ENCODE data around the gene ARHGAP6. TPM values are rescaled to one million over a fixed set of nuclear protein-coding genes. Genes with fewer than 3 reads are reported as not detected.

The ARHGAP6 gene
- total and polyA plus RNA-seq, 8 donors = 2.2 to 26.4 (median 8.7) TPM

GRCh38 chrX:11215191-11215921 lies 450.4 kb downstream of the ARHGAP6 start:
- H3K4me3 ChIP-seq = no peak overlapping the region
- H3K4me1 ChIP-seq = no peaks in the 10 kb centered on the region
- no peak for TF ChIP-seq POLR2A (IDR thresholded peaks at IDR 0.05)
- peaks cover 0 to 36% (median 9%) of the 10 kb centered on the region in 4 donors for H3K9me3 ChIP-seq
- H3K27ac ChIP-seq = no peak overlapping the region
- peaks cover 0 to 2% (median 0%) of the 10 kb centered on the region in 3 donors for H3K27me3 ChIP-seq
- no peak for DNase-seq
- 80 to 90% (median 81%) methylated on average over 3 to 33 of the region's 33 CpGs for WGBS, 5 donors
- intact Hi-C loops (cut with DNase I; ENCODE audit: low total_unique reads) = no loop called here
- H3K36me3 ChIP-seq = no peaks in the 10 kb centered on the region

GRCh38 chrX:11214346-11215190 lies 451.2 kb downstream of the ARHGAP6 start:
- H3K9me3 ChIP-seq = peaks cover 0 to 36% (median 9%) of the 10 kb centered on the region in 4 donors
- WGBS, 5 donors = 76 to 97% (median 83%) methylated on average over 3 to 18 of the region's 18 CpGs
- no peak overlapping the region for H3K4me3 ChIP-seq
- H3K27me3 ChIP-seq = peaks cover 0 to 2% (median 0%) of the 10 kb centered on the region in 3 donors
- H3K36me3 ChIP-seq = no peaks in the 10 kb centered on the region
- H3K27ac ChIP-seq = no peak overlapping the region
- no peaks in the 10 kb centered on the region for H3K4me1 ChIP-seq
- no peak for DNase-seq
- no peak for TF ChIP-seq CTCF (IDR thresholded peaks at IDR 0.05)
- intact Hi-C loops (cut with DNase I; ENCODE audit: low total_unique reads) = no loop called here

GRCh38 chrX:11212741-11213140 lies 453.0 kb downstream of the ARHGAP6 start:
- no peak for TF ChIP-seq POLR2AphosphoS5 (IDR thresholded peaks at IDR 0.05)
- no peak for TF ChIP-seq CTCF (IDR thresholded peaks at IDR 0.05)
- TF ChIP-seq EP300 (IDR thresholded peaks at IDR 0.05) = no peak
- TF ChIP-seq POLR2A (IDR thresholded peaks at IDR 0.05) = no peak
- intact Hi-C loops (cut with DNase I; ENCODE audit: low total_unique reads) = no loop called here
- H3K27ac ChIP-seq = no peak overlapping the region
- H3K27me3 ChIP-seq = peaks cover 0 to 2% (median 0%) of the 10 kb centered on the region in 3 donors
- DNase-seq = no peak
- WGBS, 5 donors = 80 to 91% (median 90%) methylated on average over 6 to 11 of the region's 11 CpGs
- H3K4me3 ChIP-seq = no peak overlapping the region
- peaks cover 0 to 29% (median 7%) of the 10 kb centered on the region in 4 donors for H3K9me3 ChIP-seq
- H3K4me1 ChIP-seq = no peaks in the 10 kb centered on the region
- H3K36me3 ChIP-seq = no peaks in the 10 kb centered on the region

GRCh38 chrX:11210415-11210801 lies 455.3 kb downstream of the ARHGAP6 start:
- no peak overlapping the region for H3K4me3 ChIP-seq
- TF ChIP-seq POLR2A (IDR thresholded peaks at IDR 0.05) (no peak), EP300 (IDR thresholded peaks at IDR 0.05) (no peak), POLR2AphosphoS5 (IDR thresholded peaks at IDR 0.05) (no peak), CTCF (IDR thresholded peaks at IDR 0.05) (no peak)
- H3K36me3 ChIP-seq = no peaks in the 10 kb centered on the region
- no peaks in the 10 kb centered on the region for H3K4me1 ChIP-seq
- peaks cover 0 to 2% (median 0%) of the 10 kb centered on the region in 3 donors for H3K27me3 ChIP-seq
- intact Hi-C loops (cut with DNase I; ENCODE audit: low total_unique reads) = no loop called here
- H3K9me3 ChIP-seq = peaks cover 0 to 7% (median 2%) of the 10 kb centered on the region in 4 donors
- H3K27ac ChIP-seq = no peak overlapping the region
- DNase-seq = peak in 1 of 2 donors; percentile 28
- WGBS, 5 donors = 56 to 76% (median 64%) methylated on average over 4 of the region's 4 CpGs
